Stimulated activated CD4-positive, alpha-beta T cell treated with anti-CD3 and anti-CD28 coated beads, Interleukin-2, amount 100 ng/mL, for 48 hours (primary cell): ENCODE data around the gene RANBP10.
A peak's percentile ranks its signal among the peaks of the same experiment; 100 is the strongest.
"Not testable (repeated sequence)": the region's sequence is repeated elsewhere in the genome, so short reads cannot be mapped to it uniquely, and the experiment has no call there.

Experiments used
- DNase-seq, 2 donors: peaks; one replicate each; pipeline ENCODE4 v3.0.0-alpha.2; 2020

Gene RANBP10

DNA sequence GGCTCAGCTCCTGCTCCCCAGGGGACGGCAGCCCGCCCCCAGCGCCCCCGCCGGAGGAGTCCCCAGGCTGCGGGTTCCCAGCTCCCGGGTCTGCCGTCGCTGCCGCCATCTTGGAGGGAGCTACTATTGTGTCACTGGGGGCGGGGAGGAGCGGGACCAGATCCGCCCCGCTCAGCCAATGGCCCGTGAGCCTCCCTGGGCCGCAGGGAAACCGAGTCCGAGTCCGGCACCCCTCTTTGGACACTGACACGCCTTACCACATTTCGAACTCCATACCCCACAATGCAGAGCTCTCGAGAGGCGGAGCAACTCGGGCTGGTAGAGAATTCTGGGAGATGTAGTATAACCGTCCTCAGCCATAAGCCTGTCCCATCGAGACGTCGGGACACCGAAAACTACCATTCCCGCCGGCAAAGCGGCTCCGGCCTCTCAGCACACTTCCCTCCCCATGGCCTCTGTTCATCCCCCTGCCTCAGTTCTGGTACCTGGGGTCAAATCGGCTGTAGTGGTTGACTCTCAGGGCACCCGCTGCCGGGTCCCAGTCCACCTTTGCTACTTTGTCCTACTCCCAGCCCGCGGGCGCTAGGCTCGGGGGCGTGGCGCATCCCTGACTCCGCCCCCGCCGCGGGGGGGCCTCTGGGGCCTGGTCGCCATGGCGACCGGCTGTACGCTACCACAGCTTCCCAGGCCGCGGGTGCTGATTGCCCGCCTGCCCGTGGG lies at the start of gene RANBP10, which contains the start of gene TSNAXIP1:
Gene RANBP10 (minus strand): TSS at position 133 of the 720 bp plus-strand sequence. CDS start 24 bp downstream, at position 109.
Gene TSNAXIP1 (plus strand): TSS at position 462 of the 720 bp plus-strand sequence. CDS start 261 bp downstream, outside the sequence.
- DNase-seq: peak; percentile 89 to 93

DNA sequence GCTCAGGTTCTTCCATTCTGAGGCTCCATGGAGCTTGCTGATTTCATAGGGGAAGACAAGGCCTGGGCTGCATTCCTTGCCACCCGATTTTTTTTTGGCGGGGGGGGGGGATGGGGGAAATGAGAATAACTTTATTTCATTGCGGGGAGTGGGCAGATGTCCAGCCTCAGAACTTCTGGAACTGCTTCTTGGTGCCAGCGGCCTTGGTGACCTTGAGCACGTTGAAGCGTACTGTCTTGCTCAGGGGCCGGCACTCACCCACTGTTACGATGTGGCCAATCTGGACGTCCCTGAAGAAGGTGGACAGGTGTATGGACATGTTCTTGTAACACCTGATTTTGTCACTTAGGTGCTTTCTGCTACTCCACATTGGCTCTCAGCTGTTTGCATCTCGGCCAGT lies 49.4 kb upstream of the RANBP10 start:
- no peak for DNase-seq

DNA sequence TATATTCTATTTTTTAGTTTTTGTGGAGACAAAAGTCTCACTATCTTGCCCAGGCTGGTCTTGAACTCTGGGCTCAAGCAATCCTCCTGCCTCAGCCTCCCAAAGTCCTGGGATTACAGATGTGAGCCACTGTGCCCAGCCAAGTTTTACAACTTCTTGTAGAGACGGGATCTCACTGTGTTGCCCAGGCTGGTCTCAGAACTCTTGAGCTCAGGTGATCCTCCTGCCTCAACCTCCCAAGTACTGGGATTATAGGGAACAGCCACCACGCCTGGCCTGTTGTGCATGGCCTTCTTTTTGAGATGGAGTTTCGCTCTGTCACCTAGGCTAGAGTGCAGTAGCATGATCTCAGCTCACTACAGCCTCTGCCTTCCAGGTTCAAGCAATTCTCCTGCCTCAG lies 47.3 kb upstream of the RANBP10 start:
- no peak for DNase-seq

DNA sequence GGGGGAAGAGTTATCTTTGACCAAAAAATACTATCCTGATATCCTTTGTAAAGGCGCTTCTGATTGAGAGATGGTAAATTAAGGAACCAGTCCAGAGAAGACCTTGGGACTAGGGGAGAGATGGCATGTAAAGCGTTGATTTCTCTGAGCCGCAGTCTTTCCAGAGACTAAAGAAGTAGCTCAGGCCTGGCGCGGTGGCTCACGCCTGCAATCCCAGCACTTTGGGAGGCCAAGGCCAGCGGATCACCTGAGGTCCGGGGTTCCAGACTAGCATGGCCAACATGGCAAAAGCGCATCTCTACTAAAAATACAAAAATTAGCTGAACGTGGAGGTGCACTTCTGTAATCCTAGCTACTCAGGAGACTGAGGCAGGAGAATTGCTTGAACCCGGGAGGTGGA lies 41.8 kb upstream of the RANBP10 start:
- no peak for DNase-seq

DNA sequence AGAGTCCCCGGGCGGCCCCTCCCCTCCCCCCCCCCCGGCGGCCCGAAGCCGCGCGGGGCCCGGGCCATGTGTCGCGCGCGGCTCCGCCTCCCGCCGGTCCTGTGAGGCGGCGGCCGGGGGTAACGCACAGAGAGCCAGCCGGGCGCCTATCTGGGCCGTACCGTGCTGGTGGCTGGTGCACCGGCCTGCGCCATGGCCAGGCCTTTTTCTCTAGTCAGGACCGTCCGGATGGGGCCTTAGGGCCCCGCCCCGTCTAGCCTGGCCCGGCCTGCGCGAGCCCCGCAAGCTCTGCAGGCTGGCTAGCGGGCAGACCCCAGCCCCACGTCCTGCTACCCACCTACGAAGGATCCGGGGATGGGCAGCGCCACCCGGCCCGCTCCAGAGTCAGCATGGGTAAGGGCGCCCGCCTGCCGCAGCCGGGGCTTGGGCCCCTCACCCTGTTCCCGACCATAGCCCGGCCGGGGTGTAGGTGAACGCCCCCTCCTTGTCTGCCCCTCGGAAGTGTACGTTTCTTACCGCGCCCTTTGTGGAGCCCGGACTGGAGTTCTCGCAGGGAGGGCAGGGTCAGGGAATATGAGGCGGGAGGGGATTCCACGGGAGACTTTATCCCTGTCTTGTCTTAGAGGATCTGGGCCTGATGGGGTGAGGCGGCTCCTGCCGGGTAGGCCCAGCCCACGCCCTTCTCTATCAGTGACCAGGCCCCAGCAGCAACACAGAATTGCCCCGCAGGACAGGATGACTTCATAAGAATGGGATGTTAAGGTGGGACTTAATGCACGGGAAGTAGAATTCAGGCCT lies 40.9 kb upstream of the RANBP10 start, which contains the start of gene CENPT:
Gene CENPT (minus strand): TSS at position 630 of the 798 bp plus-strand sequence. CDS start 13,834 bp downstream, outside the sequence.
- DNase-seq: no peak

DNA sequence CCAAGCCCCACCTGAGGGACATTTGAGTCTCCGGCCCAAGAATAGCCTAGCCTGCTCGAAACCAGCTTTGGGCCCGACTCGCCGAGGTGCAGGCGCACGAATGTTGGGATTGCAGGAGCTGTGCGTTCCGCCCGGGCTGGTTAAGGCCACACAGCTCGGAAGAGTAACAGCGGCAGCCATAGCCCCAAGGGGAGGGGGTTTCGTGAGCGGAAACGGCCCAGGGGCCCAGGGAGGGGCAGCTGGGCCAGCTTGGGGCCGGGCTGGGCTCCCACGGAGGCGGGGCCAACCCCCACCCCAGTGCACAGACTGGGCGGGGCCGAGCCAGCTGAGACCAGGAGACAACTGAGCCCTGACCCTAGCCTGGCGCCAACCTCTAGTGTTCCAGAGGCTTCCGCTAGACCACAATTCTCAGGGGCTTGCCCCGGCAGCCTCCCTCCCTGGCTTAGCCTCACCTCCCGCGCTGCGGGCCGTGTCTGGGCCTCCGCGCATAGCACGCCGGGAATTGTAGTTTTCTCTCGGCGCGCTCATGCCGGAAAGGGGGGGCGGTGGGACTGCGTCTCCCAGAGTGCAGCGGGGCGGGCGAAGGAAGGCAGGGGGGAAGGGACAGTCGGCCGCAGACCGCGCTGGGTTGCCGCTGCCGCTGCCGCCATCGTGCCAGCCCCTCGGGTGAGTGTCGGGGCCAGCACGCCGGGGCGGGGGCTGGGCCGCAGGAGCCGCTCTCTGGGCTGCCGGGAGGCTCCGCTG lies 40.1 kb upstream of the RANBP10 start, which contains the start of gene NUTF2:
Gene NUTF2 (plus strand): TSS at position 614 of the 744 bp plus-strand sequence. CDS start 18,198 bp downstream, outside the sequence.
- DNase-seq: peak; percentile 93 to 96

DNA sequence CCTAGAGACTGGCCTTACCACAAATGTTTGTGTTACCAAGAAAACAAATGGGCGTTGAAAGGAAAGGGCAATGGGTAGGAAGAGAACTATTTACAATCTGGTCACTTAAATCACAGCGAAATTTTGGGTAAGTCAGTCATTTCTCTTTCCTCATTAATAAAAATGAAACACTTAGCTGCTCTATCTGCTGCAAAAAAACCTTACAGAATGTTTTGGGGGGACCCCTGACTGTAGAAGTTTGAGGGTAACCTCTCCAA lies 39.6 kb upstream of the RANBP10 start:
- DNase-seq: no peak

DNA sequence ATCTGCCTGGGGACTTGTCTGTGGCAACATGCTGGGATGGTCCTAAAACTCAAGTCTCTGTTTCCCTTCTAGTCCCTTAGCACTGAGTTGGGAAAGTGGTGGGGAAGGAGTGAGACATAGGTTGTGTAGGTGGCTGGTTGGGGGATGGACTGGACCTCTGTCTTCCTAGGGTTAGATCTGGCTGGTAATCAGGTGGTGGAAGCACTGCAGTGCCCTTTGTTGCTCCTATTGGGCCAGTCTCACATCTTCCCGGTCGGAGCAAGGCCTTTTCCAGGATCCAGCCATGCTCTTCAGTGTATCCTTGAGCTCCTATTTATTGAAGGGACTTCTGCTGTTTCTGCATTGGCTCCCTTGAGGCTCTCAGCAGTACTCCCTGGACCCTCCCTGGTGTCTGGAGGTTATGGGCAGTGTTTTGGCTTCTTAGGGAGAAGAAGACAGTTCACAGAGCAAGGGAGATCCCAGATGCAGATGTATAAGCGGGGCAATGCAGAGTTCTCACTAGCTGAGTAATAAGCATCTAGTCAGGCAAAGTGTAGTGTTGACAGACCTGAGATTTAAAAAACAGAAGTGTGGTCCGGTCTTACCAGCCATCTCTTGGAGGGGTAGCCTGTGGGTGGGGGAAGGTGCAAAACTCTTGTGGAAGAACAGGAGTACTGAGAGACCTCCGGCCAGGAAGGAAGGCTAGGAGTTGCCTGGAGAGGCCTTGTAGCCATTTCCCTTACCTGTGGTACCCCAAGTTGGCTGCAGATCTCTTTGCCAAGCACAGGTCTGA lies 39.1 kb upstream of the RANBP10 start:
- no peak for DNase-seq

DNA sequence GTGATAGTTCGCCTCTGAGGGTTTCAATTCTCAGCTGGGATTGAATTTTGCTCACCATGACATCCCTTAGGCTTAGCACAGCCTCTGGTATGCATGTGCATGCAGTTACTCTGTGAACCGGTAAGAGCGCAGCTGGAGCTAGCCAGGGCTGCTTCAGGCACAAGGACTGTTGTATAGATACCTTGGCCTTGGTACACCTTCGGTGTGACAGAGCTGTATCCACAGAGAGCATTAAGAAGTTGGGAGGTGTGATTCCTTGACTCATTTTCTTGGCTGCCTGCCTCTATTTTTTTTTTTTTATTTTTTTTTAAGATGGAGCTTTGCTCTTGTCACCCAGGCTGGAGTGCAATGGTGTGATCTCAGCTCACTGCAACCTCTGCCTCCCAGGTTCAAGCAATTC lies 38.1 kb upstream of the RANBP10 start:
- DNase-seq: no peak

DNA sequence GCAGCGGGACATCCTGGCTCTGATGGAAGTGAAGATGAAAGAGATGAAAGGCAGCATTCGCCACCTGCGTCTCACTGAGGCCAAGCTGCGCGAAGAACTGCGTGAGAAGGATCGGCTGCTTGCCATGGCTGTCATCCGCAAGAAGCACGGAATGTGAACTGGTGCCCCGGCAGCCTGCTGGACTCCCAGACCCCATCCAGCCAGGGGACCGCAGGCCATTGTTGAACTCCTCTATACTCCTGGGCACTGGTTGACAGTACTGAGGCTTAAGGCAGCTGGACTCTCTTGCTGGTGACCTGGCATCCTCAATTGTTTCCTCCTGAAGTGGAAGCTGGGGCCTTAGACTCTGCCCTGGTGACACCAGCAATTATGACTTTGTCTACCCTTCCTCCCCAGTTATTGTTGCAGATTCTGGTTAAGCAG lies 37.0 kb upstream of the RANBP10 start:
- DNase-seq: no peak

DNA sequence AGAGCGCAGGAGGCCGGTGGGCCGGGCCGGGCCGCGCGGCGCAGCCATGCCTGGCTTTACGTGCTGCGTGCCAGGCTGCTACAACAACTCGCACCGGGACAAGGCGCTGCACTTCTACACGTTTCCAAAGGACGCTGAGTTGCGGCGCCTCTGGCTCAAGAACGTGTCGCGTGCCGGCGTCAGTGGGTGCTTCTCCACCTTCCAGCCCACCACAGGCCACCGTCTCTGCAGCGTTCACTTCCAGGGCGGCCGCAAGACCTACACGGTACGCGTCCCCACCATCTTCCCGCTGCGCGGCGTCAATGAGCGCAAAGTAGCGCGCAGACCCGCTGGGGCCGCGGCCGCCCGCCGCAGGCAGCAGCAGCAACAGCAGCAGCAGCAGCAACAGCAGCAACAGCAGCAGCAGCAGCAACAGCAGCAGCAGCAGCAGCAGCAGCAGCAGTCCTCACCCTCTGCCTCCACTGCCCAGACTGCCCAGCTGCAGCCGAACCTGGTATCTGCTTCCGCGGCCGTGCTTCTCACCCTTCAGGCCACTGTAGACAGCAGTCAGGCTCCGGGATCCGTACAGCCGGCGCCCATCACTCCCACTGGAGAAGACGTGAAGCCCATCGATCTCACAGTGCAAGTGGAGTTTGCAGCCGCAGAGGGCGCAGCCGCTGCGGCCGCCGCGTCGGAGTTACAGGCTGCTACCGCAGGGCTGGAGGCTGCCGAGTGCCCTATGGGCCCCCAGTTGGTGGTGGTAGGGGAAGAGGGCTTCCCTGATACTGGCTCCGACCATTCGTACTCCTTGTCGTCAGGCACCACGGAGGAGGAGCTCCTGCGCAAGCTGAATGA lies 36.4 kb upstream of the RANBP10 start:
- peak; percentile 39 to 52 for DNase-seq

DNA sequence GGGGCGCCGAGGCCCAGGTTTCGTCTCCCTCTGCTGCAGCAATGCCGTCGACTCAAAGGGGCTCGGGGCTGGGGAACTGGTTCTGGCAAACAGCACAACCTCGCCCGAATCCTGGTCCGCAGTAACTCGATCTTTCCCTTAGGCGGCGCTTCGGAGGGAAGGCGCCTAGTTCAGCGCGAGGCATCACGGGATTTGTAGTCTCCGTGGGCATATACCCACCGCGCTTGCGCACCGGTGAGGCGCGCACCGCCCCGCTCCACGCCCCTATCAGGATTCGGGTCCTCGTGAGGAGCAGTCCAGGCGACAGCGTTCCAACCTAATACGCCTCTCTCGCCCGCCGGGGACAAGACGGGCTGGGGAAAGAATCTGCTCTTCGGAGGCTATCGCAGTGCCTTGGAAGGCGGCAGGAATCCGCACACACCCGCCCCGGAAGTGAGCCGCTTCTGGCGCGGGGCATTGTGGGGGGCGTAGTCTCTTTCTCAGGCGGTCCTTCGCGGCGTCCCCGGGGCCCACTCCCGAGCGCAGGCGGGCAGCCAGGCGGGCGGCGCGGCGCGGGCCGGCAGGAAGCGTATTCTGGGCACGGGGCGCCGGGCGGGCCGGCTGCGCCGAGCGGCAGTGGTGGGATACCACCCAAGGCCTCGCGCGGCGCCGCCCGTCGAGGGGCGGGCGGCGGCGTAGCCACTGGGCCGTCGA lies 35.6 kb upstream of the RANBP10 start, which contains the start of gene THAP11:
Gene THAP11 (plus strand): TSS at position 505 of the 693 bp plus-strand sequence. CDS start 235 bp downstream, outside the sequence.
- peak; percentile 93 for DNase-seq

DNA sequence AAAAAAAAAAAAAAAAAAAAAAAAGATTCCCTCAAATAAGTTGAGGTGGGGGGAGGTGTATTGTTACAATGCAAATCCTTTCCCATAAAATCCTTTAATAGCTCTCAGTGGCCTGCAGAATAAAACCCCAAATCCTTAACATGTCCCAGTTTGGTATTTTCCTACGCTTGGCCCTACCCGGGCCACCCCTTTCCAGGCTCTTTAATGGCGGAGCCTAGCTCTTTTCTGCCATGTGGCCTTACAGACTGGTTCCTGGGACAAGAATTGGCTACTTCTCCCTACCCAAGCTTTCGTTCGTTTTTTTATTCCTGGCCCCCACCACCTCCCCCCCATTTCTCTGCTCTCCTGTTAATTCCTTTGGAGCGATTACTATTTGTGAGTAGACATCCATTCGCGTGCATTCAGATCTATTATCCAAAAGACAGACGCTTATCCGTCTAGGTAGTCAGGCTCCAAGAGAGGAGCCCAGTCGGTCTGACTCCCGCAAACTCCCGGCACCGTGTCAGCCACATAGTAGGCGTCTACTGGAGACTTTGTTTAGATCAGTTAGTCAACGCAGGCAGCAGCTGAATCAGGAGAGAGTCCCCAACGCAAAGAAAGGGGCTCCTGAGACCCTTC lies 34.9 kb upstream of the RANBP10 start:
- no peak for DNase-seq

DNA sequence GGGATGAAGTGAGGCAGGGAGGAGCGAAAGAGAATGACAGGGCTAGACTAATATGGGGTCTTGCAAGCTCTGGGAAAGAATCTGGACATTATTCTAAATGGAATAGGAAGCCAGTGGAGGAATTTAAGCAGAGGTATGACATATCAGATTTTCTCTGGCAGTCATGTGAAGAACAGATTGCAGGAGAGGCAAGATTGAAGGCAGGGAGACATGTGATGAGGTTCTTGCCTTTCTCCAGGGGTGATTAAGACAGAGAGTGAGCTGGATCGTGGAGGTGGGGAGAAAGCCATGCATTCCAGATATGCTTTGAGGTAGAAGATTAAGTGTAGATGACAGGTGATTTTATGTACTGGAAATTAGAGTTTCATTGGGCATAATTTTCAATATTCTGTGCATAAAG lies 31.5 kb upstream of the RANBP10 start:
- DNase-seq: no peak

DNA sequence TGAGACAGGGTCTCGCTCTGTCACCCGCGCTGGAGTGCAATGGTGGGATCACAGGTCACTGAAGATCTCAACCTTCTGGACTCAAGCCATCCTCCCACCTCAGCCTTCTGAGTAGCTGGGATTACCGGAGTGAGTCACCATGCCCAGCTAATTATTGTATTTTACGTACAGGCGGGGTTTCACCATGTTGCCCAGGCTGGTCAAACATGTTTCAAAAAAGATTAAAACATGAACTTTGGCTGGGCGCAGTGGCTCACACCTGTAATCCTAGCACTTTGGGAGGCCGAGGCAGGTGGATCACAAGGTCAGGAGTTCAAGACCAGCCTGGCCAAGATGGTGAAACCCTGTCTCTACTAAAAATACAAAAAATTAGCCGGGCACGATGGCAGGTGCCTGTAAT lies 30.8 kb upstream of the RANBP10 start:
- not testable (repeated sequence) for DNase-seq

DNA sequence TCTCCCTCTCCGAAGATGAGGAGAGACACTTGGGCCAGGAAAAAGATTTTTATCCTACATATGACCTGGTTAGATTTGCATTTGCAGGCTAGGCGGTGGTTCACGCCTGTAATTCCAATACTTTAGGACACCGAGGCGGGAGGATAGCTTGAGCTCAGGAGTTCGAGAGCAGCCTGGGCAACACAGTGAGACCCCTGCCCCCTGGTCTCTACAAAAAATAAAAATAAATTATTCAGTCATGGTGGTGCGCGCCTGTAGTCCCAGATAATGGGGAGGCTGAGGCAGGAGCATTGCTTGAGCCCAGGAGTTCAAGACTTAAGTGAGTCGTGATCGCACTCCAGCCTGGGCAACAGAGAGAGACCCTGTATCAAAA lies 27.9 kb upstream of the RANBP10 start:
- no peak for DNase-seq

DNA sequence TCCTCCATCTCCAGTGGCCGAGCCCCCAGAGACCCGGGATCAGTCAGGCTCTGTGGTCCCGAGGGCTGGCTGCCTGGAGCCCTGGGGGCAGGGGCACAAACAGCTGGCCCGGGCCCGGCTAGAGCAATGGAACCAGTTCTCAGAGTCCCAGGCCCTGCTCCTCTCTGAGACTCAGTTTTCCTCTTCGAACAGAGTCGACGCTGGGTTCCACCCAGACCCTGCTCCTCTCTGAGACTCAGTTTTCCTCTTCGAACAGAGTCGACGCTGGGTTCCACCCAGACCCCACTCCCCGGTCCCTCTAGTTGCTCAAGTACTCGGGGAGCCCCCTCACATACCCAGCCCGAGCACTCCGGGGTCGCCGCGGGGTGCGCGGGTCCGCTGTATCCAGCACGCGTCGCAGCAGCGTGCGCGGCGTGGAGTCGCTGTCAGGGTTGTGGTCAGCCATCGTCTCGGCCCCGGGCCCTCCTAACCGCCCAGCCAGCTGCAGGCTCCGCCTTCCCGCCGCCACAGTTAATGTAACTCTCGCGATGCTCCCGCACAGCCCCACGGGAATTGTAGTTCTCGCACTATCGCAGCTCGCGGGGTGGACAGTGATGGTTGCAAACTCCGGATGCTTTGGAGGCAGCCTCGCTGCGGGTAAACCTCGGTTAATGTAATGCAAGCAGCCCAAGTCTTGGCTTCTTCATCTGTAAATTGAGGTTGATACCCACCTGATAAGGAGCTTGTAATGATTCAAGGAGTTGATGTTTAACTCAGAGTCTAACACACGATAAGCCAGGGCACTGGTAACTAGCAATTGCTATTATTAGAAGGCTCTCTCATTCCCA lies 27.3 kb upstream of the RANBP10 start:
- peak; percentile 90 to 91 for DNase-seq

DNA sequence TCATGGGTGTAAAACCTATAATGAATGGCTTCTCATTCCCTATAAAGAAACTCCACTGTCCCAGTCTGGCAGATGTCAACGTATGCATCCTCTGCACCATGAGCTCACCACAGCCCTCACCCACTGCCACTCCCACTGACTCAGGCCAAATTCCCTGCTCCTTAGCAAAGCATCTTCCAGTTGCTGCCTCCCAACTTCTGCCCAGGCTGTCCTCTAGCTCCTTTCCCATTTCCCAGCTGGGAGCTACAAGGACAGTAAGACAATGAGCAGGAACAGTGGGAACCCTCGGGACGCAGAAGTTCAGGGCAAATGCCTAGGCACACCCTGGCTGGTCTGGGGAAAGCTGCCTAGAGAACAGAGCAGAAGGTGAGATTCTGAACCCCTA lies 26.7 kb upstream of the RANBP10 start:
- no peak for DNase-seq

DNA sequence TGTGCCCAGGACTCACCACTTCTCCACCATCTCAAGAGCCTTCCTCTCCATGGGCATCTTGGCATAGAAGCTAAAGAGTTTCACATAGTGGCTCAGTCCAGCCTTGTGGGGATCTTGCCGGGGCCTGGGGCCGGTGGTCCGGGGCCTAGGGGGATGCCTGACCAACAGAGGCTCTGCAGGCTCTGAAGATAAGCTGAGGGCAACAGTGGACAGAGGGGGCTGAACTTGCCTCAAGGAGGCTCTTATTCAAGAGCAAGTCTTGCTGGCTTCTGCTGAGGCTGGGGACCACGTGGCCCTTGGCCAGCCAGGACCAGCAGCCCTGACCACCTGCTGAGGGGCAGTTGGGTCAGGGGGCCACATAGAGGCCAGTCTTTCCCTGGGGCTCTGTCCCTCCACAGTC lies 22.3 kb upstream of the RANBP10 start:
- no peak for DNase-seq
